Transverse colon (tissue), 4 donors: ENCODE results near the gene B4GALNT1.
"Not testable (repeated sequence)": the region's sequence is repeated elsewhere in the genome, so short reads cannot be mapped to it uniquely, and the experiment has no call there.

Source experiments
- CTCF ChIP-seq, 5 experiments: fragments of 200-600 bp in 3 of 5; fragments of 450-650 bp in 2 of 5; sonication (generic) in 3 of 5; IDR thresholded peaks; 1 replicate in 2 of 5; 2 replicates in 3 of 5; pipeline ENCODE4 v1.5.1; 2016 to 2017; ENCODE audit warnings: antibody characterized with exemption in 5 of 5, inconsistent platforms in 3 of 5, mild to moderate bottlenecking in 2 of 5, moderate library complexity in 1 of 5
- EP300 ChIP-seq: sonication (generic); formaldehyde crosslinking; IDR thresholded peaks from one replicate; pipeline ENCODE4 v1.6.1; 2017; ENCODE audit warnings: antibody characterized with exemption, low read depth
- POLR2AphosphoS5 ChIP-seq, 3 donors: sonication (generic); formaldehyde crosslinking; IDR thresholded peaks; one replicate each; pipeline ENCODE4 v1.6.1; 2016; ENCODE audit warnings: antibody characterized with exemption in 3 of 3

GRCh38 chr12:57618431-57618830 is 14.6 kb downstream of the B4GALNT1 start:
- not testable (repeated sequence) for TF ChIP-seq CTCF (IDR thresholded peaks at IDR 0.05); EP300; POLR2AphosphoS5 (IDR thresholded peaks at IDR 0.05)
